GM04503 (cell line): ENCODE measurements around the gene SLC6A17.

Experiments
- DNase-seq: peaks from one replicate; pipeline ENCODE4 v3.0.0-alpha.2; 2012; ENCODE audit warnings: low read depth

Gene SLC6A17

DNA sequence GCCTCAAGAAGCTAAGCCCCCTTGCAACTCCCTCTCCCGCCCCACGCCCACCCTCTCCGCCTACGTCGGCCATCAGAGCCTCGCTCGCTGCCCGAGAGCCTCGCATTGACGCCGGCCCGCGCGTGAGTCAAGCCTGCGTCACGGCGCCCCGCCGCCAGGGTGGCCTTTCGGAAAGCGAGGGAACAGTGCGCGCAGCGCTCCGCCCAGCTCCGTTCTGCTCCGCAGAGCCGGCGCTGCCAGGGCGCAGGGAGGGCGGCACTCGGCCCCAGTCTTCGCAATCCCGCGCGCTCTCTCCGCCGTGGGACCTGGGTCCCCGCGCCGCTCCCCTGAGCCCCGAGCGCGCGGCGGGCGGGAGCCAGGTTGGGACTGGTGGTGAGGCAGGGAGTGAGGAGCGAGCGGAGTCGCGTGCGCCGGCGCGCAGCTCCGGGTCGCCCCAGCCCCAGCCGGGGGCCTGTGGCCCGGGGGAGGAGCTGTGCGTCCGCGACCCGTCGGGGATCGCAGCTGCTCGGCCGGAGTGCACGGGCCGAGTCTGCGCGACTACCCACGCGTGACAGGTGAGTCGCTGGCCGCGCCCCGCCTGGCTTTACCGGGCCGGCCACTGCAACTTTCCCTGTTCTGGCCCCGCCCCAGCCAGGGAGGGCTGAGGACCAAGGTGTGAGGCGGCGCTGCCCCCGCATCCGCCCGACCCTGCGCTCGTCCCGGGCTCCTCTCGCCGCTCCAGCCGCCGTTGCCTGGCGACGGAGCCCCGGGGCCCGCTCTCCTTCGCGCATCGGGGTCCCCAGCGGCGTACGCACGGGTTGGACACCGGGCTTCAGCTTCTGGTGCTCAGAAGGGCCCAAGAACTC is at the start of gene SLC6A17:
Gene SLC6A17, plus strand, starts transcription at position 165 of the 845 bp plus-strand sequence. CDS start 16,436 bp downstream, outside the sequence.
- DNase-seq, result no peak

DNA sequence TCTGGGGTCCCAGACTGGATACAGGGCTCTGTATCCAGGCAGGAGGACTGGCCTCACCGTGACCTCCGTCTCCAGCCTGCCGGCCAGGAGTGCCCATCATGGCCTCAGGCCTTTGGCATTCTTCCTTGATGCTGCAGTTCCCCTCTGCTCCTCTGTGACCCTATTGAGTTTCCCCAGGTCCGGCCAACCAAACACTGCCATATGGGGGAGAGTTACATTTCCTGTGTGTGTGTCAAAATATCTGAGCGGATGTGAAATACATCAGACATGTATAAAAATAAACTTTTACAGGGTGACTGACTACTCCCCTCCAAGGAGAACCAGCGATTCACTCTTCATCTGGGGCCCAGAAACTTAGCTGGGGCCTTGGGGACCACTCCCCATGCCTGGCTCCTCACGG is 48.2 kb upstream of the SLC6A17 start:
- DNase-seq, result no peak

GRCh38 chr1:110106013-110106941 is 44.0 kb upstream of the SLC6A17 start:
- no peak for DNase-seq

DNA sequence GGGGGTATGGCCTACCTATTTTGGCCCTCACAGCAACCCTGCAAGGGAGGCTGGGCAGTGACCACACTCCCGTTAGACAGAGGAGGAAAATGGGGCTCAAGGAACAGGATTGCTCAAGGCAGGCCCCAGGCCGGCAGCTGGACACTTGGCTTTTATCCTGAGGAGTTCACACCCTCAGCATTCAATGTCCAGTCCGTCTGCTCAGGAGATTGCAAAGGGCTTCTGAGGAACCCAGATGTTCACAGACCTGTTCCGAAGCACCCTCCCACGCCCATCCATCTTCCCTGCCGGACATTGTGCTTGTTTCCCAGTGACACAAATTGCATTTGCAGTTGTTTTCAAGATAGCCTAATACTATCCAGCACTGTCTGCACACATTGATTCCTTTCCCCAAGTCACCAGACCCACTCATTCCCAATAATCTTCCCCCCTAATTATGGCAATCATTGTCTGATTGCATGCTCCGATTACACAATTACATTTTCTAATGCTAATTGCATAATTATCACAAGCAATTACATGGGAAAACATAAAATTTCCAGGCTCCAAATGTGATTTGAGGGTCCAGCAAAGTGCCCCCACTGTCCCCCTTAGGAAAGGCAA is 42.3 kb upstream of the SLC6A17 start:
- DNase-seq, result no peak

DNA sequence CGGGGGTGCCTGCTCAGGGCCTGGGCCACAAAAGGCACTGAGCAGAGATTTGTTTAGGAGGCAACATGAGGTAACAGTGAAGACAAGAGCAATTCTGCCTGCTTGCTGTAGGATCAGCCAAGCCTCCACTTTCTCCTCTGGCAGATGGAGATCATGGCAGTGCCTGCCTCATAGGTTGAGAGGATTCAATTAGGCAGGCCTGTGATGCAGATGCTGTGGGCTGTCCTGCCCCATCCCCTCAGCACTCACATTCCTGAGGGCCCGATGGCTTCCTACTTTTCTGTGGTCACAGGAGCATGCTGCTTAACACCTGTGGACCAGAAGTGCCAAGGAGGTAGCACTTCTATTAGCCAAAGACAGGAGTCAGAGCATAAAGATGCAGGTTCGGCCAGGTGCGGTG is 39.2 kb upstream of the SLC6A17 start:
- DNase-seq, result no peak

- DNase-seq, result no peak
Observed at GRCh38 chr1:110112143-110112542, 38.2 kb upstream of the SLC6A17 start, which contains the start of gene UBL4B. Gene UBL4B (plus strand): TSS chr1:110112443. CDS start chr1:110112535, 92 bp downstream.

DNA sequence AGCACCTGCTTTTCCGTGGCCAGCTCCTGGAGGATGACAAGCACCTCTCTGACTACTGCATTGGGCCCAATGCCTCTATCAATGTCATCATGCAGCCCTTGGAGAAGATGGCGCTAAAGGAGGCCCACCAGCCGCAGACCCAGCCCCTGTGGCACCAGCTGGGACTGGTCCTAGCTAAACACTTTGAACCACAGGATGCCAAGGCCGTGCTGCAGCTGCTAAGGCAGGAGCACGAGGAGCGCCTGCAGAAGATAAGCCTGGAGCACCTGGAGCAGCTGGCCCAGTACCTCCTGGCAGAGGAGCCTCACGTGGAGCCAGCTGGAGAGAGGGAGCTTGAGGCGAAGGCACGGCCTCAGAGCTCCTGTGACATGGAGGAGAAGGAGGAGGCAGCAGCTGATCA is 37.6 kb upstream of the SLC6A17 start:
- DNase-seq, result no peak

- no peak for DNase-seq
Observed at GRCh38 chr1:110113551-110113950, 36.7 kb upstream of the SLC6A17 start.

DNA sequence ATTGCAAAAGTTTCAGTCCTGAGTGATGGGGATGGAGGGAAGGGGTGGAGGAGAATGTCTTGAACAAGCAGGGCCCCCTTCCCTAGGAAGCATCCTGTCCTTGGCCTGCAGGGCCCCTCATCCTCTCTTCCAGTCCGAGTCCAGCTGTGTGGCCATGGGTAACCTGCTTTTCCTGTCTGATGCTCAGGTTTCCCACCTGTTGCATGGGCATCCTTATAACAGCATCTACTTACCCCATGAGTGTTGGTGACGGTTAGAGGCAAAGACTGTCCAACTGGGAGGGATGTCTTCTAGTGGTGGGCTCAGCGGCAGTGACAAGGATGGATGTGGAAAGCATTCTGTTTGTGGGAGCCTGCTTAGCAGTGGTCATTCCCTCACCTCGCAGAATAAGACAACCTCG is 36.1 kb upstream of the SLC6A17 start:
- DNase-seq, result no peak

DNA sequence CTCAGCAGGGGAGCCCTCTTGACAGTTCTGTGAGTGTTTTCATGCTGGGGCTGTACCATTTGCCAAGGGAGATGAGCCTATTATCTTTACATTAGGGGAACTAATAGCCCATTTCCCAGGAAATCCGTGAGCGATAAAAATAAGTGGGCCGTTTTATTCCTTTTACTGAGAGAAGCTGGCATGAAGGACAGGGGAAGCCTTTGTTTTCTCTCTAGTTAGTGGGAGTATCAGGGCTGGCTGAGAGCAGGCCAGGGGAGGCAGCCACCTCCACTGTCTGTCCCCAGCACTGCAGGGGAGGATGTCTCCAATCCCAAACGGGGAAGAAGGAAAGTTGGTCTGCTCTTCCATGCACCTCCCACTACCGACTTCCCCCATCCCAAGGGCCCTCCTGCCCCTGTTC is 35.5 kb upstream of the SLC6A17 start:
- DNase-seq, result no peak

DNA sequence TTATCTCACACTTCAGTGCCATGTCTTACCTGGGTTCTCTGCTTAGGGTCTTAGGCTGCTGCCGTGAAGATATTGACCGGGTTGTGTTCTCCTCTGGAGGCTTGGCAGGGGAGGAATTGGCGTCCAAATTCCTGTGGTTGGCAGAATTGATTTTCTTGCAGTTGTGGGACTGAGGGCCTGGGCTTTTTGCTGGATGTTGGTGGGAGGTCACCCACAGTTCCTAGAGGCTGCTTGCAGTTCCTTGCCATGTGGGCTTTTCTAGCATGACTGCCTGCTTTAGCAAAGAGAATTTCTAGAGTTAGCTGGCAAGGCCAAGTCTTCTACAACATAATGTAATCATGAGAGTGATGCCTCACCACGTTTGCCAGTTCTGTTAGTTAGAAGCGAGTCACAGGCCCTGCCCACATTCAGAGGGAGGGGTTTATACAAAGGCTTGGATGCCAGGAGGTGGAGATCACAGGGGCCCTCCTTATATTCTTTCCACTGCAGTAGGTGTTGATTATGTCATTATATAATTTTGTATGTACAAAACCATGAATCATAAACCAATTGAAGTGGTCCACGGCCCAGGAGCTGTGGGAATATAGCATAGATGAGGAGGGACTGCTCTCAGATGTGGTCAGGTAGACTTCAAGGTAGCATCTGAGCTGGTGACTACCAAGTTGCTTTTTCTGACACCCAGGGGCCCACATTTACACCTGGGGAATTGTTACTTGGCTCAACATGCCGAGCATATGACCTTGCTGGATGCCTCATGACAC is 31.5 kb upstream of the SLC6A17 start:
- DNase-seq, result peak; percentile 12

DNA sequence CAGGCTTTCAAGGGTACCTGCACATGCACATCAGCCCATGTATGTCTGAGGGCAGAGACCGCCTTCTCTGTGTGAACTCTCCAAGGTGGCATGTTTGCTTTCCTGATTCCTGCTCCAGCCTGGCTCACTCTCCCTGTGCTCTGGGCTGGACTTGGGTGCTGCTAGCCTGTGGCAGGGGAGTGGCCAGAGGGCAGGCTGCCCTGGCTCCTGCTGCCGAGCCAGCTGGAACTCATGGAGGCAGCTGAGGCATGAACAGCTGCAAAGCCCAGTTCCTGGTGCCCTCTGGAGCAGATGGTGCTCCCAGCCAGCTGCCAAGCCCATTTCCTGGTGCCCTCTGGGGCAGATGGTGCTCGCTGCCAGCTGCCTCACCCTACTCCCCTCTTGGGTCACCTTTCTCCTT is 30.5 kb upstream of the SLC6A17 start:
- DNase-seq, result no peak

GRCh38 chr1:110120960-110121561 is 29.2 kb upstream of the SLC6A17 start:
- no peak for DNase-seq

DNA sequence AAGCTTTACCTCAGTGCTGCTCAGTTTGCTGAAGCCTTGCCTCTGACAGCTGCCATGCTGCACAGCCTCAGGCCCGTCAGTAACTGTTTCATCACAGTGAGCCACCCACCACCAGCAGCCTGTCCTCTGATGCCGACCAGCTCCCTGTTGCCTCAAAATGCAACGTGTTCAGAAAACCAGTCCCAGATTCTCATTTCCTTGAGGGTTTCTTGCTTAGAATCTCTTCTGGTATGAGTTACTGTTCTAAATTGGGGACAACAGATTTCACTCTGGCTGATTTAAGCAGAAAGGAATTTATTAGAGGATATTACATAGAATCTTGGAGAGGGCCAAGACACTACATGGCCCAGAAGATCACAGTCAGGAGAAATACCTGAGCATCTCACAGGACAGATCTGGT is 27.1 kb upstream of the SLC6A17 start:
- DNase-seq, result peak; percentile 65

DNA sequence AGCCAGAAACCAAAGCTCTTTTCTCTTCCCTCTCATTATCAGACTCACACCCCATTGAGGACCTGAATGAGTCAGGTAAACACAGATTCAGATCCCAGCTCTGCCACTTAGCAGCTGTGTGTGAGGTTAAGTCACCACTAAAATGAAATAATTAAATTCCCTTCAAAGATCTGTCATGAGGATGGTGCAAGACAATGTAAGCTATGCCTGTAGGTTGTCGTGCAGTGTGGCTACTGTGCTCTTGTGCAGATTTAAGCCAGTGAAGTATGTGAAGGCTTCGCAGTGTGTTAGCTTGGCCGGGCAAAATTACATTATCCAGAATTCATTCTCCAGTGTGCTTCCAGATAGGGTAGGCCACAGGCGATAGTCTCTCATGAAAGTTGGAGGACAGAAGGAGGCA is 24.5 kb upstream of the SLC6A17 start:
- DNase-seq, result no peak

GRCh38 chr1:110130113-110130591 is 20.1 kb upstream of the SLC6A17 start:
- no peak for DNase-seq

DNA sequence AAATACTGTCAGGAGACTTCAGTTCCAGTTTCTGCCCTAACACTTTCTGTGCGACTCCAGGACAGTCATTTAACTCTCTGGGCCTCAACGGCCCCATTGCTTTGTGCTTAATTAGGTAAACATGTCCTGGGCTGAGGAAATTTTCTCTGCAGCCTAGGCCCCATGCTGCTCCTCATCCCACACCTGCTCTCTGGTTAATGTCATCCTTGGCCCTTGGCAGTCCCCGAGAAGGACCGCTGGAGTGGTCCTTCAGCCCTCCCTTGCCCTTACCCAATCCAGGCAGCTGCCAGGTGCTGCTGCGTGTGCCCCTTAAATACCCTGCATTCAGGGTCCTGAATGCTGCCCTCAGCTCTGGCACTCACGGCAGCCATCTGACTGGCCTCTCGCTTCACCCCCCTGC is 19.3 kb upstream of the SLC6A17 start:
- DNase-seq, result no peak

- DNase-seq, result no peak
Observed at GRCh38 chr1:110132682-110133081, 17.6 kb upstream of the SLC6A17 start.

DNA sequence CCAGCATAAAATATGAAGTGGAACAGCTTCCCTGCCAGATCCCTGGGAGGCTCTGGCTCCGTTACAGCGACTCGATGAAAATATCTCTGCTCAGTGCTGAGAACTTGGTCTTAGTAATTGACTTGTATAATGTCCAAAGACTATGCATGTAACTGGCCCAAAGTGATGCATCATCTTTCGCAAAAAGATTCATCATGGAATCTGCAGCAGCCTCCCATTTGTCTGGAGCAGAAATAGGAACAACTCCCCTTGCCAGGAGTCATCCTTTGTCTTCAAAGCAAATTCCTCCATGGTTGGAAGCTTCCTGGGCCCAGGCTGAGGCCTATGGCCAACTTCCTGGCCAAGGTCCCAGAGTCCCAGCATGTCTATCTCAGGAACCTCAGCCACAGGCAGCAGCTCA is 16.9 kb upstream of the SLC6A17 start:
- DNase-seq, result peak; percentile 27

GRCh38 chr1:110134050-110134595 is 16.2 kb upstream of the SLC6A17 start:
- no peak for DNase-seq

- no peak for DNase-seq
Observed at GRCh38 chr1:110135246-110135645, 15.0 kb upstream of the SLC6A17 start.
